ENCODE measurements around the gene HUS1B.

- TF ChIP-seq POLR2AphosphoS5 (IDR thresholded peaks at IDR 0.05; ENCODE audit: low read depth, low read length) (no peak), EP300 (IDR thresholded peaks at IDR 0.05; ENCODE audit: borderline replicate concordance in 1 of 2, low read depth in 2 of 2, low read length in 2 of 2) (no peak), BRCA1 (IDR thresholded peaks at IDR 0.05; ENCODE audit: low read depth, low read length) (no peak)
These were observed 30.7 kb downstream of the HUS1B start for GRCh38 chr6:626236-626635.
